HG03175 (cell line): ENCODE data around the gene OSTF1.

ENCODE experiments used
- ATAC-seq: cut with Tn5 transposase; IDR thresholded peaks from one replicate; pipeline ENCODE4 v1.9.1; 2021; ENCODE audit warnings: mild to moderate bottlenecking, moderate library complexity; ENCODE audit not compliant: unreplicated experiment

Gene OSTF1

GRCh38 chr9:75087824-75088645 lies at the start of gene OSTF1, which contains the start of gene NMRK1:
Gene OSTF1 (plus strand): TSS chr9:75088514. CDS start chr9:75088693, 179 bp downstream.
Gene NMRK1 (minus strand): TSS chr9:75088155. CDS start chr9:75083115, 5,040 bp downstream.
- ATAC-seq = peak; percentile 85

GRCh38 chr9:75039009-75039408 lies 49.3 kb upstream of the OSTF1 start:
- ATAC-seq = no peak

GRCh38 chr9:75039801-75040200 lies 48.5 kb upstream of the OSTF1 start:
- no peak for ATAC-seq

- no peak for ATAC-seq
These were observed 47.3 kb upstream of the OSTF1 start for GRCh38 chr9:75041041-75041440.

GRCh38 chr9:75046725-75047345 lies 41.5 kb upstream of the OSTF1 start:
- ATAC-seq = no peak

- no peak for ATAC-seq
These were observed 40.8 kb upstream of the OSTF1 start for GRCh38 chr9:75047506-75047905.

GRCh38 chr9:75051285-75051684 lies 37.0 kb upstream of the OSTF1 start:
- ATAC-seq = no peak

- ATAC-seq = peak; percentile 89
These were observed 34.4 kb upstream of the OSTF1 start for GRCh38 chr9:75053869-75054268.

- no peak for ATAC-seq
These were observed 33.8 kb upstream of the OSTF1 start for GRCh38 chr9:75054368-75055001.

- no peak for ATAC-seq
These were observed 27.1 kb upstream of the OSTF1 start for GRCh38 chr9:75061169-75061568.

- ATAC-seq = no peak
These were observed 24.6 kb upstream of the OSTF1 start for GRCh38 chr9:75063556-75064305.

- no peak for ATAC-seq
These were observed 23.8 kb upstream of the OSTF1 start for GRCh38 chr9:75064307-75065025.

GRCh38 chr9:75065510-75065909 lies 22.8 kb upstream of the OSTF1 start:
- no peak for ATAC-seq

GRCh38 chr9:75067894-75068293 lies 20.4 kb upstream of the OSTF1 start:
- no peak for ATAC-seq

- ATAC-seq = no peak
These were observed 19.1 kb upstream of the OSTF1 start for GRCh38 chr9:75069171-75069570.

GRCh38 chr9:75071530-75072122 lies 16.7 kb upstream of the OSTF1 start:
- peak; percentile 52 for ATAC-seq

GRCh38 chr9:75072895-75073294 lies 15.4 kb upstream of the OSTF1 start:
- no peak for ATAC-seq

- no peak for ATAC-seq
These were observed 6.7 kb upstream of the OSTF1 start for GRCh38 chr9:75081632-75082031.

GRCh38 chr9:75083188-75083970 lies 4.9 kb upstream of the OSTF1 start:
- ATAC-seq = no peak
